Neuronal stem cell (in vitro differentiated cells): ENCODE results near the gene HOXC11.

Experiments
- DNase-seq: peaks from one replicate; pipeline ENCODE4 v3.0.0-alpha.2; 2013; ENCODE audit warnings: low spot score
- H2AFZ ChIP-seq: one replicate; pipeline ENCODE4 v1.6.1; 2013; ENCODE audit warnings: mild to moderate bottlenecking, low read length, inconsistent platforms
- H2AK5ac ChIP-seq: 2 replicates; pipeline ENCODE4 v1.6.1; 2013; ENCODE audit warnings: low read depth, mild to moderate bottlenecking, inconsistent platforms, low read length, moderate library complexity, mixed read lengths
- H2BK120ac ChIP-seq: 2 replicates; pipeline ENCODE4 v1.6.1; 2013; ENCODE audit warnings: low read depth, mild to moderate bottlenecking, inconsistent platforms, low read length, moderate library complexity, mixed read lengths
- H2BK12ac ChIP-seq: one replicate; pipeline ENCODE4 v1.6.1; 2013; ENCODE audit warnings: low read length, inconsistent platforms
- H2BK15ac ChIP-seq: 2 replicates; pipeline ENCODE4 v1.6.1; 2013; ENCODE audit warnings: mild to moderate bottlenecking, low read length, inconsistent platforms, mixed read lengths
- H2BK5ac ChIP-seq: one replicate; pipeline ENCODE4 v1.6.1; 2013; ENCODE audit warnings: inconsistent platforms, mild to moderate bottlenecking, low read length, moderate library complexity
- H3K14ac ChIP-seq: one replicate; pipeline ENCODE4 v1.6.1; 2013; ENCODE audit warnings: low read length, inconsistent platforms
- H3K18ac ChIP-seq: 2 replicates; pipeline ENCODE4 v1.6.1; 2013; ENCODE audit warnings: low read length, inconsistent platforms
- H3K23ac ChIP-seq: 2 replicates; pipeline ENCODE4 v1.6.1; 2013; ENCODE audit warnings: low read depth, mild to moderate bottlenecking, mixed read lengths, low read length, inconsistent platforms; ENCODE audit not compliant: poor library complexity
- H3K27ac ChIP-seq: replicated peaks from 3 replicates; pipeline ENCODE4 v1.5.1; 2013; ENCODE audit warnings: low read length, inconsistent platforms
- H3K27me3 ChIP-seq, 3 experiments: 2 replicates each; pipeline ENCODE4 v1.6.1; 2013; ENCODE audit warnings: low read length in 3 of 3, mild to moderate bottlenecking in 2 of 3, inconsistent platforms in 1 of 3, low read depth in 1 of 3, mixed read lengths in 1 of 3, moderate library complexity in 1 of 3; ENCODE audit not compliant: control insufficient read depth in 3 of 3, insufficient read depth in 3 of 3
- H3K36me3 ChIP-seq, 2 donors: replicated peaks in 1 of 2; 2 replicates each; pipeline ENCODE4 v1.6.1; 2013; ENCODE audit warnings: low read length in 2 of 2; ENCODE audit not compliant: control insufficient read depth in 2 of 2, insufficient read depth in 2 of 2
- H3K4ac ChIP-seq: 2 replicates; pipeline ENCODE4 v1.6.1; 2013; ENCODE audit warnings: inconsistent platforms, mild to moderate bottlenecking, low read length, moderate library complexity
- H3K4me1 ChIP-seq, 2 donors: 1 replicate in 1 of 2; 2 replicates in 1 of 2; pipeline ENCODE4 v1.6.1; 2013; ENCODE audit warnings: low read length in 2 of 2, low read depth in 1 of 2; ENCODE audit not compliant: control insufficient read depth in 2 of 2, insufficient read depth in 1 of 2
- H3K4me2 ChIP-seq: one replicate; pipeline ENCODE4 v1.6.1; 2013; ENCODE audit warnings: mild to moderate bottlenecking, low read length, inconsistent platforms; ENCODE audit not compliant: insufficient read depth, poor library complexity, severe bottlenecking
- H3K4me3 ChIP-seq, 2 donors: 2 replicates each; pipeline ENCODE4 v1.5.1; 2013; ENCODE audit warnings: low read length in 2 of 2, mild to moderate bottlenecking in 2 of 2, inconsistent platforms in 1 of 2, moderate library complexity in 1 of 2
- H3K79me1 ChIP-seq: one replicate; pipeline ENCODE4 v1.6.1; 2013; ENCODE audit warnings: low read depth, mild to moderate bottlenecking, inconsistent platforms, low read length, moderate library complexity
- H3K9ac ChIP-seq: one replicate; pipeline ENCODE4 v1.6.1; 2013; ENCODE audit warnings: mild to moderate bottlenecking, low read depth, low read length, inconsistent platforms; ENCODE audit not compliant: poor library complexity
- H3K9me3 ChIP-seq, 2 donors: replicated peaks in 1 of 2; 2 replicates each; pipeline versions ENCODE3 to v1.6.1; 2013; ENCODE audit warnings: low read length in 2 of 2, mild to moderate bottlenecking in 2 of 2, inconsistent platforms in 1 of 2, low read depth in 1 of 2, mixed read lengths in 1 of 2, moderate library complexity in 1 of 2; ENCODE audit not compliant: control insufficient read depth in 2 of 2, insufficient read depth in 1 of 2
- H4K8ac ChIP-seq: one replicate; pipeline ENCODE4 v1.6.1; 2013; ENCODE audit warnings: low read depth, mild to moderate bottlenecking, inconsistent platforms, low read length, moderate library complexity
- H4K91ac ChIP-seq: one replicate; pipeline ENCODE4 v1.6.1; 2013; ENCODE audit warnings: low read length, low read depth, mild to moderate bottlenecking, inconsistent platforms; ENCODE audit not compliant: poor library complexity
- WGBS, 2 donors: extraction: QIAGEN DNeasy Blood & Tissue Kit; methylation state at CpG; one replicate each; pipeline ENCODE4 v1.1.7; 2013; ENCODE audit warnings: missing lambda C conversion rate in 2 of 2, mixed read lengths in 1 of 2; ENCODE audit not compliant: insufficient read length in 2 of 2, insufficient replicate concordance in 1 of 2; ENCODE audit errors: extremely low coverage in 2 of 2; 5-methylcytosine and 5-hydroxymethylcytosine counted together

Gene HOXC11

DNA sequence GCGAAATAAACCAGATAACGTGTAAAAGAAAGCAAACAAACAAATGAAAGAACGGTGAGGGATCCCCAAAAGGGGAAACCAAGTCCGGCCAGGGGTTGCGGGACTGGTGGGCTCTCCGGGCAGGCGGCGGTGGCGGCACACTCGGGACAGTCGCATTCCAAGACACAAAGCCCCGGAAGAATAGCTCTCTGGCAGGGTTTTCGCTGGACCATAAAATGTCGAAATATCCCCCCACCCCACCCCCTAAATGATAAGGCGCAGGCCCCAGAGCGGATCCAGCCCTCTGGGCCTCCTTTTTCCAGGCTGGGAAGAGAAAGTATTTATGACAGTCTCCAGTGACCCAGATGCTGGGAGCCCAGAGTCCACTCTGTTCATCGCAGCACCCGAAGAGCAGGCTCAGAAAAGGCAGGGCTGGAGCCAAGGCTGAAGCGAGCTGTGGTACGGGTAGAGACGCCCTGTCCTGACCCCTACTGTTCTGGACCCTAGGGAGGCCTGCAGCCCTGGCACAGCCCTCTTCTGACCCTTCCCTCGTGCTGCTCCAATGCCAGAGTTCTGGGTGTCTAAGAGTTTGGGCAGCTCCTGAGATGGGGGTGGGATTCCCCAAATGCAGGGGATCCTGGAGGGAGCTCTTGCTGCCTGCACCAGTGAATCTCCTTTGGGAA lies 33.8 kb downstream of the HOXC11 start:
- H3K4me1 ChIP-seq, result no peaks in the 10 kb centered on the region
- no peak overlapping the region for H2BK120ac ChIP-seq
- no peak overlapping the region for H4K8ac ChIP-seq
- H3K27ac ChIP-seq, result no peak overlapping the region
- H3K79me1 ChIP-seq, result peaks cover 2% of the 10 kb centered on the region
- no peak overlapping the region for H3K4me3 ChIP-seq
- H3K36me3 ChIP-seq, result no peaks in the 10 kb centered on the region
- no peak overlapping the region for H3K14ac ChIP-seq
- no peak overlapping the region for H2BK15ac ChIP-seq
- no peak overlapping the region for H3K23ac ChIP-seq
- no peak for DNase-seq
- H2BK12ac ChIP-seq, result no peak overlapping the region
- peaks cover 69 to 99% (median 95%) of the 10 kb centered on the region in 3 experiments for H3K27me3 ChIP-seq
- no peak overlapping the region for H3K9ac ChIP-seq
- WGBS, 2 donors, result no CpG with 5 or more reads among the region's 22 CpGs
- H3K4me2 ChIP-seq, result no peak overlapping the region
- no peak overlapping the region for H3K18ac ChIP-seq
- H2AK5ac ChIP-seq, result no peak overlapping the region
- H2BK5ac ChIP-seq, result no peak overlapping the region
- H2AFZ ChIP-seq, result no peak overlapping the region
- no peak overlapping the region for H3K4ac ChIP-seq
- no peak overlapping the region for H4K91ac ChIP-seq
- H3K9me3 ChIP-seq, result no peaks in the 10 kb centered on the region

DNA sequence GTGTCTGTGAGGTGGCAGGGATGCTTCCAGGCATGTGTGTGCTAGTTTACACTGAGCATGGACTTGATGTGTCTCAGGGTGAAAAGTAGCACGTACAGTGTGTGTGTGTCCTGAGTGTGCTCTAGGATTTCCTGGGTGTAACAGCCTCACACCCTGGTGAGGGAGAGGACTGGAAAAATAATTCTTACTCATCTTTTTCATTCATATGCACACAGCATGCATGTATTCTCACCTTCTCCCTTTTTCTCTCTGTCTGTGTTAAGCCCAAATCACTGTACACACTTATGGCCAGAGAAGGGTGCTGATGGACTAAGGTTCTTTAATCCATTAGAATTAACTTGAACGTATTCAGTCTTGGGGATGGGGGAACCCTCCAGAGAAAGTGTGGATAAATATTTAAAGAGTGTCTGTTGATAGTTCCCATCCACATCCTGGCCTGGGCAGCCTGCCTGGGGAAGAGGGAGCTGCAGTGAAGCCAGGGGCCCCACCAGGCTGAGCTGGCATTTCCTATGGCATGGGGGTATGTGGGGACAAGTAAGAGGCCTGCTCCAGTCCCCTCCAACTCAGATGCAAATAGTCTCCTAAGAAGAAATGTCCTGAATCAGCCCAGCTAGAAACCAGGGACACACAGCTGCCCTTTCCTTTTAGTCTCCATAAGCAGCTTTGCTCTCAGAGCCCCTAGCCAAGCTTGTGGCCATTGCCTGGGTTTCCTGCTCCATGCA lies 34.8 kb downstream of the HOXC11 start:
- H3K9ac ChIP-seq, result peak overlapping the region; percentile 70
- no peak overlapping the region for H2AK5ac ChIP-seq
- peaks cover 2% of the 10 kb centered on the region for H3K79me1 ChIP-seq
- no peak overlapping the region for H3K23ac ChIP-seq
- peaks cover 65 to 95% (median 95%) of the 10 kb centered on the region in 3 experiments for H3K27me3 ChIP-seq
- no peaks in the 10 kb centered on the region for H3K36me3 ChIP-seq
- no peak overlapping the region for H2BK15ac ChIP-seq
- H3K4me1 ChIP-seq, result no peaks in the 10 kb centered on the region
- DNase-seq, result no peak
- H3K4ac ChIP-seq, result no peak overlapping the region
- no peak overlapping the region for H3K18ac ChIP-seq
- no peaks in the 10 kb centered on the region for H3K9me3 ChIP-seq
- no peak overlapping the region for H2BK120ac ChIP-seq
- H4K8ac ChIP-seq, result no peak overlapping the region
- no peak overlapping the region for H3K4me3 ChIP-seq
- no peak overlapping the region for H4K91ac ChIP-seq
- no peak overlapping the region for H2BK12ac ChIP-seq
- no peak overlapping the region for H2AFZ ChIP-seq
- WGBS, 2 donors, result no CpG with 5 or more reads among the region's 2 CpGs
- no peak overlapping the region for H3K14ac ChIP-seq
- H3K27ac ChIP-seq, result no peak overlapping the region
- H3K4me2 ChIP-seq, result no peak overlapping the region
- H2BK5ac ChIP-seq, result no peak overlapping the region

DNA sequence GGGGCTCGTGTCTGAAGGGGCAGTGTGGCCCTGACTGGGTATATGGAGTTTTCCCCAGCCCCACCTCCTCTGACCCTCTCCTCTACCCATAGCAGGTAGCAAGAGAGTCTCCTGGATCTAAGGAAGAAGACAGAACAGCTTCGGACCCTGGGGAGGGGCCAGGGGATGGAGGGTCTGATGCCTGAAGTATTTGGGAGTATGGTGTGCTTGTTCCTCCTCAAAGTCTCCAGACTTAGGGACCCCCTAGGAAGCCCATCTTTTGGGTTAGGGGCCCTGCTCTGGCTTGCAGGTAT lies 35.3 kb downstream of the HOXC11 start:
- H3K4me3 ChIP-seq, result no peak overlapping the region
- H4K91ac ChIP-seq, result no peak overlapping the region
- H2AFZ ChIP-seq, result no peak overlapping the region
- H3K18ac ChIP-seq, result no peak overlapping the region
- H3K9me3 ChIP-seq, result no peaks in the 10 kb centered on the region
- no peak overlapping the region for H2BK12ac ChIP-seq
- no peak overlapping the region for H3K23ac ChIP-seq
- no CpG with 5 or more reads among the region's 2 CpGs for WGBS, 2 donors
- H3K14ac ChIP-seq, result no peak overlapping the region
- DNase-seq, result no peak
- no peaks in the 10 kb centered on the region for H3K36me3 ChIP-seq
- no peak overlapping the region for H2AK5ac ChIP-seq
- no peak overlapping the region for H3K27ac ChIP-seq
- H2BK120ac ChIP-seq, result no peak overlapping the region
- H3K27me3 ChIP-seq, result peaks cover 65 to 95% (median 95%) of the 10 kb centered on the region in 3 experiments
- no peak overlapping the region for H3K4ac ChIP-seq
- no peak overlapping the region for H4K8ac ChIP-seq
- no peak overlapping the region for H3K9ac ChIP-seq
- H3K4me1 ChIP-seq, result no peaks in the 10 kb centered on the region
- H2BK5ac ChIP-seq, result no peak overlapping the region
- no peak overlapping the region for H2BK15ac ChIP-seq
- peaks cover 2% of the 10 kb centered on the region for H3K79me1 ChIP-seq
- H3K4me2 ChIP-seq, result no peak overlapping the region

DNA sequence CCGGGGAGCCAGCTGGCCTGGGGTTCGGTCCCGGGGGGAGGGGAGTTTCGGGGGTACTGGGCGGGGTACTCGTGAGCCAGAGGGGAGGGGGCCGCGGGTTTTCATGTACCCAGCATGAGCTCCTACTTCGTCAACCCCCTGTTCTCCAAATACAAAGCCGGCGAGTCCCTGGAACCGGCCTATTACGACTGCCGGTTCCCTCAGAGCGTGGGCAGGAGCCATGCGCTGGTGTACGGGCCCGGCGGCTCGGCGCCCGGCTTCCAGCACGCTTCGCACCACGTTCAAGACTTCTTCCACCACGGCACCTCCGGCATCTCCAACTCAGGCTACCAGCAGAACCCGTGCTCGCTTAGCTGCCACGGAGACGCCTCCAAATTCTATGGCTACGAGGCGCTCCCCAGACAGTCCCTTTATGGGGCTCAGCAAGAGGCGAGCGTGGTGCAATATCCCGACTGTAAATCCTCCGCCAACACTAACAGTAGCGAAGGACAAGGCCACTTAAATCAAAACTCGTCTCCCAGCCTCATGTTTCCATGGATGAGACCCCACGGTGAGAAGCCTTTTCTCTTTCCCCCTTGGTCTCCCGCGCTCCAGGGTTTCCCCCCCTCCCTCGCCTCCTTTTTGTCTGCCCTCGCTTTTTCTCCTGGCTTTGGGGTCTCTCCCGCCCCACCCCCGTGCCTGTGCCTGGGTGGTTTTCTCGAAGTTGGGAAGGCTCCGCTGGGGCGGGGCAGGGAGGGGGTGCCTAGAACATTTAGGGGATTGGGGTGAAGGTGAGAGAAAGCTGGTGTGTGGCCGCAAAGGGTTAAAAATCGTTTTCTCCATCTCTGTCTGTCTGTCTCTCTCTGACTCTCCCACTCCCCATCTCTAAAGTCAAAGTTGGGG lies 36.5 kb downstream of the HOXC11 start:
- WGBS, 2 donors, result no CpG with 5 or more reads among the region's 51 CpGs
- H2BK120ac ChIP-seq, result no peak overlapping the region
- H3K4me1 ChIP-seq, result no peaks in the 10 kb centered on the region
- H3K9ac ChIP-seq, result no peak overlapping the region
- no peak overlapping the region for H4K91ac ChIP-seq
- no peak overlapping the region for H3K23ac ChIP-seq
- H3K4ac ChIP-seq, result no peak overlapping the region
- H3K18ac ChIP-seq, result no peak overlapping the region
- H3K27me3 ChIP-seq, result peaks cover 63 to 95% (median 94%) of the 10 kb centered on the region in 3 experiments
- DNase-seq, result no peak
- H2BK15ac ChIP-seq, result peak overlapping the region; percentile 32
- H3K36me3 ChIP-seq, result no peaks in the 10 kb centered on the region
- H3K9me3 ChIP-seq, result no peaks in the 10 kb centered on the region
- H2BK5ac ChIP-seq, result no peak overlapping the region
- peak overlapping the region; percentile 64 for H2AFZ ChIP-seq
- no peak overlapping the region for H2BK12ac ChIP-seq
- H3K79me1 ChIP-seq, result peaks cover 2% of the 10 kb centered on the region
- H4K8ac ChIP-seq, result no peak overlapping the region
- H3K4me2 ChIP-seq, result no peak overlapping the region
- no peak overlapping the region for H3K4me3 ChIP-seq
- no peak overlapping the region for H3K27ac ChIP-seq
- no peak overlapping the region for H2AK5ac ChIP-seq
- H3K14ac ChIP-seq, result no peak overlapping the region
